ENCODE data around the gene EPB41L4A.
"Not testable (repeated sequence)": the region's sequence is repeated elsewhere in the genome, so short reads cannot be mapped to it uniquely, and the experiment has no call there.

EPB41L4A gene

DNA sequence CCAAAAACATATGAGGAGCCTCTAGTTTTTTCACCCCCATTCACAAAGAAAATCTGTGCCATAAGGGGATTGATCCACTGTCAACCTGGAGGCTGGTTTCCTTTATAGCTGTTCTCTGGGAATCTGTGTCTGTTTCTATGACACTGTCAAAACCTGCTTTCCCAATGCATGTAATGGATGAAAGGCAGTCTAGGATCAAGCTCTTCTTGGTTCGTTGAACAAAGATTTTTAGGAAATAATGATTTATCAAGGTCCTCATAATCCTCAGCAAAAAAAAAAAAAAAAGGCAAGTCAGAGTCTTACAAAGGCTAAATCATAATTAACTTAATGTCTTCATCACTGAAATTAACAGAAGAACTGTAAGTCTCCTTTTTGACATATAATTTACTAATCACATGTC, 16.0 kb downstream of the EPB41L4A start:
- DNase-seq (ENCODE audit: low read depth in 2 of 2), result no peak

DNA sequence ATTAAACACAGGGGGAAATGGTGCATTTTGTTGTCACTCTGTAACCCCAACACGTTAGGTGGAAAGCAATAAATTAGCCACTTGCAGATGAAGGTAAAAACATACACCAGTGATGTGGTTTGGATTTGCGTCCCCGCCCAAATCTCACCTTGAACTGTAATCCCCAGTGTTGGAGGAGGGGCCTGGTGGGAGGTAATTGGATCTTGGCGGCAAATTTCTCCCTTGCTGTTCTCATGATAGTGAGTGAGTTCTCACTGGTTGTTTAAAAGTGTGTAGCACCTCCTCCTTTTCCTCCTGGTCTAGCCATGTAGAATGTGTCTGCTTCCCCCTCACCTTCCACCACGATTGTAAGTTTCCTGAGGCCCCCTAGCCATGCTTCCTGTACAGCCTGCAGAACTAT, 17.2 kb downstream of the EPB41L4A start:
- DNase-seq (ENCODE audit: low read depth in 2 of 2), result no peak

DNA sequence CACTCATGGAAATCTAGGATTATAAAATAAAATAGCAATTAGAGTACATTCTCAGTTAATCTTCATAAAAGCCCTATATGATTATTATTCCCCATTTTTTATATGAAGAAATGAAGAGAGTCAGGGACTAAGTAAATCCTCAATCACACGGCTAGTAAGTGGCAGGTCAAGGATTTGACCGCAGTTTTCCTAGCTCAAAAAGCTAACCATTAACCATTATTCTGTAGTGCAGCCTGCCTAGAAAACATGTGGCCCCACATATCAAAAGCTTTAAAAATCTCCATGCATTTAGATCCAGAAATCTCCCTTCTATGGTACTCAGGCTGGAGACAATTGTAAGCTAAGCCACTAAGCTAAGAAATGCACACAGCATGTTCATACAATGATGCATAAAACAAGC, 21.4 kb downstream of the EPB41L4A start:
- no peak for DNase-seq (ENCODE audit: low read depth in 2 of 2)

DNA sequence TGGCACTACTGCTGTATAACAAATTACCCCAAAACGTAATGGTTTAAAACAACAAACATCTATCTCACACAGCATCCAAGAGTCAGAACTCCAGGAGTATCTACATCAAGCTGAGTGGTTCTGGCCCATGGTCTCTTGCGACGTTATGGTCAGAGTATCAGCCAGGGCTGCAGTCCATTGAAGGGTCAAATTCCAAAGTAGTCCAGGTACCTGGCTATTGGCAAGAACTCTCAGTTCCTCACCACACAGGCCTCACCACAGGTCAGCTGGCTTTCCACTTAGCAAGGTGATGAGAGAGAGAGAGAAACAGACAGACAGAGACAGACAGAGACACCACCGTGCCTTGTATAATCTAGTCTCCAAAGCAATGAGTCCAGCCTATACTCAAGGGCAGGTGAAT, 22.6 kb downstream of the EPB41L4A start:
- no peak for DNase-seq (ENCODE audit: low read depth in 2 of 2)

DNA sequence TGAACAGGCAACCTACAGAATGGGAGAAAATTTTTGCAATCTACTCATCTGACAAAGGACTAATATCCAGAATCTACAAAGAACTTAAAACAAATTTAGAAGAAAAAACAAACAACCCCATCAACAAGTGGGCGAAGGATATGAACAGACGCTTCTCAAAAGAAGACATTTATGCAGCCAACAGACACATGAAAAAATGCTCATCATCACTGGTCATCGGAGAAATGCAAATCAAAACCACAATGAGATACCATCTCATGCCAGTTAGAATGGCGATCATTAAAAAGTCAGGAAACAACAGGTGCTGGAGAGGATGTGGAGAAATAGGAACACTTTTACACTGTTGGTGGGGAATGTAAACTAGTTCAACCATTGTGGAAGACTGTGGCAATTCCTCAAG, 23.8 kb downstream of the EPB41L4A start:
- not testable (repeated sequence) for DNase-seq (ENCODE audit: low read depth in 2 of 2)

DNA sequence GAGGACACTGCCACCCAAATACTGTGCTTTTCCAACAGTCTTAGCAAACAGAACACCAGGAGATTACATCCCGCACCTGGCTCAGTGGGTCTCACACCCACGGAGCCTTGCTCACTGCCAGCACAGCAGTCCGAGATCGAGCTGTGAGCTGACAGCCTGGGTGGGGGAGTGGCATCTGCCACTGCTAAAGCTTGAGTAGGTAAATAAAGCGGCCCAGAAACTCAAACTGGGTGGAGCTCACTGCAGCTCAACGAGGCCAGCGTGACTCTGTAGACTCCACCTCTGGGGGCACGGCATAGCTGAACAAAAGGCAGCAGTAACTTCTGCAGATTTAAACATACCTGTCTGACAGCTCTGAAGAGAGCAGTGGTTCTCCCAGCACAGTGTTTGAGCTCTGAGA, 28.8 kb downstream of the EPB41L4A start:
- DNase-seq (ENCODE audit: low read depth in 2 of 2), result no peak

- DNase-seq (ENCODE audit: low read depth in 2 of 2), result no peak
Measured at GRCh38 chr5:112388739-112389138, 30.3 kb downstream of the EPB41L4A start.

DNA sequence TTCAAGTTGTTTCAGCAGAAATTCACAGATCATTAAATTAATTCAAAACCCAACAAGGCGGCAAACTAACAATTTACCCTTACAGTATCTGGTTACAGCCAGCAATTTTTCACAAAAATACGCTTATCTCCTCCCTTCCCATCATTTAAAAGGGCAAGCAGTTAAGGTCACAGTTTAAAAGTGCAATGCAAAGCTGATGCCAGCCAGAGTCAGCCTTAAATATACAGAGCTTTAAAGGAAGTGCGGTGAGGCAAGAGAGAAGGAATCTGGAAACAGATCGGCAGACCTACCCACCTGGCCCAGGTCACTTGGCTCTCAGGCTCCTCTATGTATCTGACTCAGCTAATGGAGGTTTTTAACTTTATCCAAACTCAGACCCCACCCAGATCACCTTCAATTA, 31.0 kb downstream of the EPB41L4A start:
- no peak for DNase-seq (ENCODE audit: low read depth in 2 of 2)

DNA sequence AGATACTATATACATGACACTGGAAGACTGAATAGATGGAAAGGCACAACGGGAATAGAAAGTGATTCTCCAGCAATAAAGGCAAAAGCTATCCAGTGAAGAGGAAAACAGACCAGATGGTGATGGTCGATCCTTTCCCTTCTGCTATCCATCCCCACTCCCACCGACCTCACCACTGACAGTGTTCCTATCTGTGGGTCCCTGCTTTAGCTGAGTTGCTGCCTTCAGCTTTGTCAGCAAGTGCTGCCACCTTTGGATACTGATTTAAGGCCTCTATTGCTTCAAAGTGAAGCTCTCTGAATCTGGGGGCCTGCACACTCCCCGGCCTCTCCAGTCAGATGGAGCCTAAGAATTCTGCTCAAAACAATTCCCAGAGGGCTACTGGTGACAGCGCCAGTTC, 32.3 kb downstream of the EPB41L4A start:
- no peak for DNase-seq (ENCODE audit: low read depth in 2 of 2)

- no peak for DNase-seq (ENCODE audit: low read depth in 2 of 2)
Measured at GRCh38 chr5:112385969-112386368, 33.1 kb downstream of the EPB41L4A start.

- no peak for DNase-seq (ENCODE audit: low read depth in 2 of 2)
Measured at GRCh38 chr5:112385566-112385965, 33.5 kb downstream of the EPB41L4A start.

GRCh38 chr5:112384523-112384922, 34.6 kb downstream of the EPB41L4A start:
- no peak for DNase-seq (ENCODE audit: low read depth in 2 of 2)

DNA sequence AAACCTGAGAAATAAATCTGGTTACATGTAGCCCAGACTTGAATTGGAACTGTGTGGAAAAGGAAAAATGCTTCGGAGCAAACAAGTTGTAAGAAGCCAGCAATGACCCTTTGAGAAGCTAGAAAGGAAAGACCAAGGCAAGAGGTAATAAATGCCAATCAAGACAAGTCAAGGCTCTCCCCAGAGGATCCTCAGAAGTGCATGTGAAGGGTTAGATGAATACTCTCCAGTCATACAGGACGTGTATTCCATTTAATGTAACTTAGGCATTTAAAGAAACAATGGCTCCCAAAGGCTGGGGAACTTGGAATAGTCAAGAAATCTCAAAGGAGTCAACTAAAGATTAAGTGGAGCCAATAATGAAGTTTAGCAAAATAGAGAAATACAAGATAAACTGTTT, 36.2 kb downstream of the EPB41L4A start:
- no peak for DNase-seq (ENCODE audit: low read depth in 2 of 2)

GRCh38 chr5:112381521-112381920, 37.6 kb downstream of the EPB41L4A start:
- no peak for DNase-seq (ENCODE audit: low read depth in 2 of 2)

DNA sequence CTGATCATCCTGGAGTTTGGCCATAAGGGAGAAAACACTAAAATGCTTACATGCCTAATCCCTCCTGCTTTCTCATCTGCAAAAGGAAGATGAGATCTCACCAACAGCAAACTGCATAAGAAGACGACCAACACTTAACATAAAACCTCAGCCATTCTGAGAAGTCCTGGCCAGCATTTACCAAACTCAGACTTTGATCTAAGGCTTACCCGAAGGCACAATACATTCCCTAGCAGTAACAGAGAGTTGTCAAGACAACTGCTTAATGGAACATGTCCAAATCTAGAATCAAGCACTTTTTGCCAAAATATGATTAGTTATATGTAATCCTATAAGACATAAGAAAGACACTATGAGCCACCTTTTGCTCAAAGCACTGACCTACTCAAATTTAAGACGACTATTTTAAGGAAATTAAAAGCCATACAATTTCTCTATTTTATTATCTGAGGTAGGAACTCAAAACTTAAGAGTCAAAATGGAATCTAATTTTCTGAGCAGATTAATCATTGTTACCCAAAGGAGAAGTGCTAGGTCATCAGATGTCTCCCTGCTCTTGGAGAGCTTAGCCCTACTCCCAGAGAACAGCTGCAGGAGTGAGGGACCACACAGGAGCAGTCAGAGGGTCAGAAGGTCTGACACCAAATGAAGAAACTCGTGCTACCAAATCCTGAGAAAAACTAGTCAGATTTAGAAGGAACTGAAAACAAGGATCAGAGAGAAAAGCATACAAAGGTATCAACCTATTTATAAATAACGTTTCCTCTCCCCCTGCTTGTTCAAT, 39.3 kb downstream of the EPB41L4A start:
- no peak for DNase-seq (ENCODE audit: low read depth in 2 of 2)

DNA sequence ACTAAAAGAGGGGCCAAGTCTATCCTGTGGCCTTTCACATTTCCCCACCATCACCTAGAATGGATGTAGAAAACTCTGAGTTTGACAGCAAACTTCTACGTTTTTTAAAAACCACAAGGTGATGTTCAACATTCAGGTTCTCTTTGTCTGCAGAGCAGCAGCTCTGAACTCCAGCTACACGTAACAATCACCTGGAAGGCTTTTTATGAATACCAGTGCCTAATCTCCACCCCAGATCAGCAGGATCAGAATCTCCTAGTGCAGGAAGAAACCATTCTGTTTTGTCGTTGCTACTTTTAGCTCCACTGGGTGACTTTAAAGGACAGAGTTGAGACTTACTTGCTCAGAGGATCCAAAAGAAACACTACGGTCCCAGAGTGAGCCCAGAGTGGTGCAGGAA, 44.3 kb downstream of the EPB41L4A start:
- DNase-seq (ENCODE audit: low read depth in 2 of 2), result no peak

DNA sequence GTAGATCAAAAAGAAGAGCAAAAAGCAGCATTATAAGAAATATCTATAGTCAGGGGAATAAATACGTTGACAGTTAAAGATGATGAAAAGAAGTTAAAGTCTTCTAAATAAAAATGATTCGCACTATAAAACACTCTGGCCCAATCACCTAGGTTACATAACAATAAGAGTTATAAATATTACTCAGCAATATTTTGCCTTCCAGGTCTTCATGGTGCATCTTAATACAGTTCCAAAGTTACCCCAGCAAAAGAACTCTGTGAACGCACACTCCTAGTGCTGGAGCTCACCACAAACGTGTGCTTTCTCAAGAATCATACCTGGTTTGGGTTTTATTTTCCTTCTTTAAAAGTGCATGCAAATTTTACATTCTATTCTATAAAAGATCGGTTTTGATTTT, 44.7 kb downstream of the EPB41L4A start:
- no peak for DNase-seq (ENCODE audit: low read depth in 2 of 2)

DNA sequence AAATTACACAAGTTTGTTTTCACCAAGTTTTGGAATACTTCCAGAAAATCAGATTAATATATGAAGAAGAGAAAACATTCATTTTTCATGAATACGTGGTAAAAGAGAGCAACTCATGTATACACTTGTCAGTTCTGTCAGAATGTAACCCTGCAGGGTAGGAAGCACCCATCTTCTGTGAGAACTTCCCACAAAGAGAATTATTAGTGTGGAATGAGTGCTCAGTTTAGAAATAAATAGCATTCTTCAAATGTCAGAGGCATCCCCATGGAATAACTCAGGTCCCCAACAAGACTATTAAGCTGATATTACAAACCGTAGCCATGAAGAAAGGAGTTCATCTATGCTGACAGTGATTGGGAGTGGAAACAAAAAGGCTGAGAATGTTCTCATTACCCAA, 45.2 kb downstream of the EPB41L4A start:
- no peak for DNase-seq (ENCODE audit: low read depth in 2 of 2)

GRCh38 chr5:112372543-112372942, 46.5 kb downstream of the EPB41L4A start:
- DNase-seq (ENCODE audit: low read depth in 2 of 2), result no peak

- DNase-seq (ENCODE audit: low read depth in 2 of 2), result no peak
Measured at GRCh38 chr5:112371067-112371466, 48.0 kb downstream of the EPB41L4A start.

- DNase-seq (ENCODE audit: low read depth in 2 of 2), result no peak
Measured at GRCh38 chr5:112367400-112367799, 51.7 kb downstream of the EPB41L4A start.

GRCh38 chr5:112366987-112367386, 52.1 kb downstream of the EPB41L4A start:
- DNase-seq (ENCODE audit: low read depth in 2 of 2), result no peak

DNA sequence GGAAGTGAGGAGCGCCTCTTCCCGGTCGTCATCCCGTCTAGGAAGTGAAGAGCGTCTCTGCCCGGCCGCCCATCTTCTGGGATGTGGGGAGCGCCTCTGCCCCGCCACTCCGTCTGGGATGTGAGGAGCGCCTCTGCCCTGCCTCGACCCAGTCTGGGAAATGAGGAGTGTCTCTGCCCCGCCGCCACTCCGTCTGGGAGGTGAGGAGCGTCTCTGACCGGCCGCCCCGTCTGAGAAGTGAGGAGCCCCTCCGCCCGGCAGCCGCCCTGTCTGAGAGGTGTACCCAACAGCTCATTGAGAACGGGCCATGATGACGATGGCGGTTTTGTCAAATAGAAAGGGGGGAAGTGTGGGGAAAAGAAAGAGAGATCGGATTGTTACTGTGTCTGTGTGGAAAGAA, 58.3 kb downstream of the EPB41L4A start:
- not testable (repeated sequence) for DNase-seq (ENCODE audit: low read depth in 2 of 2)
